ENCODE results near the gene KDR.

The KDR gene

GRCh38 chr4:55029821-55030503 lies 95.4 kb downstream of the KDR start:
- DNase-seq (ENCODE audit: low read depth, low spot score) = no peak

GRCh38 chr4:55029321-55029720 lies 96.1 kb downstream of the KDR start:
- DNase-seq (ENCODE audit: low read depth, low spot score) = no peak

All from ELF-1 (cell line).